ENCODE results near the gene MZT2B.
"Not testable (repeated sequence)": the region's sequence is repeated elsewhere in the genome, so short reads cannot be mapped to it uniquely, and the experiment has no call there.

MZT2B gene

DNA sequence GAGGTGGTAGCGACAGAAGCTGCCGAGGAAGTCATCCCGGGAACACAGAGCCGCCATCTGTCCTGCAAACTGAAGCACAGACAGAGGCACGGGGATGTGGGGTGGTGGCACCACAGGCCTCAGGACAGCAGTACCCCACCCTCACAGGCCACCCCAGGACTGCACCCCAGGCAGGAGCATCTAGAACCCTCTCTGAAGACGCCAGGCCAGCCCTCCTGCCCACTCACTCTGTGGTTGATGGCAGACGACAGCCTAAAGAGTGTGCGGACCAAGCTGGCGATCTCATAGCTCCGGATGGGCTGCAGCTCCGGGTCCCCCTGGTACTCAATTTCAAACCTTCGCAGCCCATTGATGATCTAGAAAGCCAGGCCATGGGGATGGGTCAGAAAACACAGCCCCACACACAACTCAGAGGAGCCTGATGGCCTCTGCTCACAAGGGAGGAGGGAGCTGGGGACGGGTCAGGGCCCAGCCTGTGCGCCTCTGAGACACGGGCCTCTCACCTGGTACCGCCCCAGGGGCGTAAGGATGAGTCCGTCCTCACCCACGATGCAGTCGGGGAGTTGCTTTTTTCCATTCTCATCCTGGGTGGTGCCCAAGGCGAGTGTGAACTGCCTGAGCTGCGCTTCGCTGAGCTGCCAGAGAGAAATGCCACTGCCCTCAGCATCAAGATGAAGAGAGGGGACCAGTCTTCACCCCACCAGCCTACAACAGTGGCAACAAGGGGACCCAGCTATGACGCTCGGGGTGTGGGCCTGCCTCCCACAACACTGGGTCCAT is 29.1 kb upstream of the MZT2B start:
- no peak for DNase-seq

DNA sequence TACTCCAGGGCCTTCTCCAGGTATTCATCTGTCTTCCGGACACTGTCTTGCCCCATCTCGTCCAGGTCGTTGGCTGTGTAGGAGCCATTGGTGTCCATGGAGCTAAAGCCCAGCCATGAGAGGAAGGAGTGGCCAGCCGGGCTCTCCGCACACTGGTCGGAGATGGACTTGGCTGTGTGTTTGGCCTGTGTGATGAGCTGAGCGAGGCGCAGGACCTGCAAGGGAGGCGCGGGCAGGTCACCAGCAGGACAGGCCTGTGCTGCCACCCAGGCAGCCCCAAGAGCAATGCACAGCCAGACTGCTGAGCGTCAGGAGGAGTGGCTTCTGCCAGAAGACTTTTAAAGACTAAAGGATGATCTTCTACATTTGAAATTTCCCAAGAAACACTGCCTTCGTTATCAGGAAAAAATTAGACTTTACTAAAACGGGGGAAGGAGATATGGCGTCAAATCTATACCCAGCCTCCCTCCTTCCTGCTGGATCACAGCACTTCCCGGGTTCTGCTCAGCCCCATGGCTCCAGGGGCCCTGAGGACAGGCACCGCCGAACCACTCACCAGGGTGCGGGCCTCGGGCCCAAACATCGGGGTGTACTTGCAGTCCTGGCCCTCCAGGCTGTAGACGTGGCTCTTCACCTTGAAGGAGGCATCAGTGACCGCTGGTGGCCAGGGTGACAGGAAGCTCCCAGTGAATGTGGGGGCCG is 28.2 kb upstream of the MZT2B start:
- not testable (repeated sequence) for DNase-seq

DNA sequence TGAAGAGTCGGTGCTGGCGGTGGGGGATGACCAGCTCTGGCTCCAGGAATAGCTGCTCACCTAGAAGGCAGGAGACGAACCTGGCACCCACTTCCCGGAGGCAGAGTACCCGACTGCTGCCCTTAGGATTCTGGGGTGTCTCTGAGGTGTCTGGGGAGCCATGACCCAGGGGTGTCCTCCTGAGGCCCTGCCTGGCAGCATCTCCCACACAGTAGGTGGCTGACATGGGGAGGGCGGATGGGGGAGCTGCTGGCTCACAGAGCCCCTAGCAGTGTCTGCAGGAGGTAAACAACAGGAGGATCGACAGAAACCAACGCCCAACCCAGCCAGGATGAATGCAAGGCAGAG is 27.7 kb upstream of the MZT2B start:
- DNase-seq = not testable (repeated sequence)

DNA sequence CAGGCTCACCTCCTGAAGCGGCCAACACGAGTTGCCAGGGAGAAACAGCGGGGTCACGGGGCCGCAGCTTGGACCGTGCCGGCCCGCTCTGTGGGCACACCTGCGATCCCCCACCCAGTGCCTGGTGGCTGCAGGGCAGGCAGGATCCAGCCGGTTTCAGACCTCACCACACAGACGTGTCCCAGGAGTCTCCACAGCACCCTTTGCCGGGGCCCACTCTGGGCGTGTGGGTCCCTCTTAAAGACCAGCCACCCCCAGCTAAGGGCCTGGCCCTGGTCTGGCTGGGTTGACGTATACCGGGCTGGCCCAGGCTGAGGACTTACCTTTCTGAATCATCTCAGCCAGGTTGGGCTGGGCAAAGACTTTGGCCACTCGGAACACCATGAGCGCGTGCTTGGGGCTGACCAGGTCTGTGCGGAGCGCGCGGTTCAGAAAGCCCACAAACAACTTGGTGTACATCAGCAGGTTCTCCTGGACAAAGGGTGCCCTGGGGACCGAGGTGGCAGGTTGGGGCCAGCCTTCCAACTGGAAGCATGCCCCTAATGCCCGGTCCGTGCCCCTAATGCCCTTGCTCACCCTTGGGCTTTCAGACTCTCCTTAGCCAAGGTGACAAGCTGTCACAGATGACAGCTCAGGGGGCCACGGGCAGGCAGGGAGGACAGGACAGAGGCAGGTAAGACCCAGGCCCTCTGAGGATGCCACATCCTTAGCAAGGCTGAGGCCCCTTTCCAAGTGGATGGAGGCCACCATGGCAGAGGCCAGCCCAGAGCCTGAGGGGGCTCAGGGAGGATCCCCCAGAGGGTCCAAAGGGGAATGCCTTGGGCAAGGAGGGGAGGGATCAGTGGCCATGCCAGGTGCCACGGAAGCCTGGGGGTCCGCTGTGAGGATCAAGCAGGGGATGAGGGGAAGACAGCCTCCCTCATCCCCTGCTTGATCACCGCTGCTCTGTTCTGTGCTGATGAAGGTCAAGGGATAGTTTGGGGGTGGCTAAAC is 27.0 kb upstream of the MZT2B start:
- no peak for DNase-seq

DNA sequence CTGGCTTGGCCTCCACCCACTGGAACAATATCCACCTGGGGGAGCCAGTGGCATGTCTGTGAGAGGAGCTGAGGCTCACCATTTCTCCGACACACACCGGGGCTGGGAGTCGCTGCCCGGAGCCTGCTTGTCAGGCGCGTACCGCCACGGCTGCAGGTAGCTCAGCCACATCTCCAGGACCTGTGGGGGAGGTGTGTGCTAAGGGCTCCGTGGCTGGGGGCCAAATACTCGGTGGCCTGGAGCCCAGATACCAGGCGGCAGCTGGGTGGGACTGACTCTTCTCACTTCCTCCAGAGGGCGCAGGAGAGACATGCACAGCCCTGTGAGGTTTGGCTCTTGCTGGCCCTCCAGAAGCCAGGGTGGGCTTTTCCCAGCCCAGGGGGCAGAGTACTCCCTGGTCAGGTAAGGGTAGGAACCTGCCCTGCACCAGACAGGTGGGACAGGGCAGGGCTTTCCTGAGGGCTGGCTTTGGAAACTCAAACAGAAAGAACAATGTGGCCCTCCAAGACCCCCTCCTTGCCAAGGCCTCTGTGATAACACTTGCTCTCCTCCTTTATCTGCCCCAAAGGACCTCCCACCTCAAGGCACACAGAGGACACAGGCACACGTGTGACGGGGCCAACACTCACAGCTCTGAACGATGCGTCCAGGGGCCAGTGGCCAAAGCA is 26.0 kb upstream of the MZT2B start:
- DNase-seq = peak; percentile 17

DNA sequence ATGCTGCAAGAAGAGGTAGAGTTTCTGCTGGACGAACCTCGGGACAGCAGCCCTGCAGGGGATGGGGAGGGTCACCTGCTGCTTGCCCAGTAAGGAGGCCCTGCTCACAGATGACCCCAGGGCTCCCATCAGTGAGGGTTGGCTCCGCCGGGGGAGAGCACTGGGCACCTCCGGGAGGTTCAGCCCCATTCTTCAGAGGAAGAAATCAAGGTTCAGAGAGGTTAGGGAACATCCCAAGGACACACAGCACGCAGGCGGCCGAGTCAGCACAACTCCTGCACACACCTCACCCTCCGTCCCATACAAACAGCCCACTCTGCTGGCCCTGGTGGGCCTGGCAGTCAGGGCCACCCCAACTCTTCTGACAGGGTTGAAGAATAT is 25.4 kb upstream of the MZT2B start:
- DNase-seq = no peak

DNA sequence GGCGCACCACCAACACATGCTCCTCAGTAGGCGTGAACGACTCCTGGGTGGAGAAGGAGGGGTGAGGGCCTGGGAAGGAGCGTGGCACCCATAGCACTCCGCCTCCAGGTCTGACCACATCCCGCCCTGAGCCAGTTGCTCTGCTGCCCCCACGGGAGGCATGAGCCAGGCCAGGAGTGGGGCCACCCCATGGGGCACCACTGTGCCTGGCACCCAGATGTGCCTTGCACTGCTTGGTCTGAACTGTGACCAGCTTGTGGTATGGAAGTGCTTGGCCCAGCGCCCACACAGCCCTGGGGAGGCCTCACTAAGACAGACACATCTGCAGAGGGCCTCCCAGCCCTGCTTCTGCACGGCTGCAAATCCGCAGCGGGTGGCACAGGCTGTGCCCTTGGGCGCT is 24.7 kb upstream of the MZT2B start:
- not testable (repeated sequence) for DNase-seq

DNA sequence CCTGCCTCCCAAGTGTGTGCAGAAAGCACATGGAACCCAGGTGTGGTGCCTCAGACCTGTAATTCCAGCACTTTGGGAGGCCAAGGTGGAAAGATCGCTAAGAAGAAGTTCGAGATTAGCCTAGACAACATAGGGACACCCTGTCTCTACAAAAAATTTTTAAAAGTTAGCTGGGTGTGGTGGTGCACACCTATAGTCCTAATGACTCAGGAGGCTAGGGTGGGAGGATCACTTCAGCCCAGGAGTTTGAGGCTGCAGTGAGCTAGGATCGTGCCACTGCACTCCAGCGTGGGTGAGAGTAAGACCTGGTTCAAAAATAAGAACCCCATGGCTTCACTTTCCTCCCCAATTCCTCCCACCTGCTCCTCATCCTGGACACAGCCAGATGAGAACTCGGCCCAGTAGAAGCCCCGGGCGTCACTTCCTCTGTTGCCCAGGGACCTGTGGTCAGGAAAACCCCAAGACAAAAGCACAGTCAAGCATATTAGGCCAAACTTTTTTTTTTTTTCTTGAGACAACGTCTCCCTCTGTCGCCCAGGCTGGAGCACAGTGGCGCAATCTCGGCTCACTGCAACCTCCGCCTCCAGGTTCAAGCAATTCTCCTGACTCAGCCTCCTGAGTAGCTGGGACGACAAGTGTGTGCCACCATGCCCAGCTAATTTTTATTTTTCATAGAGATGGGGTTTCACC is 24.1 kb upstream of the MZT2B start:
- not testable (repeated sequence) for DNase-seq

DNA sequence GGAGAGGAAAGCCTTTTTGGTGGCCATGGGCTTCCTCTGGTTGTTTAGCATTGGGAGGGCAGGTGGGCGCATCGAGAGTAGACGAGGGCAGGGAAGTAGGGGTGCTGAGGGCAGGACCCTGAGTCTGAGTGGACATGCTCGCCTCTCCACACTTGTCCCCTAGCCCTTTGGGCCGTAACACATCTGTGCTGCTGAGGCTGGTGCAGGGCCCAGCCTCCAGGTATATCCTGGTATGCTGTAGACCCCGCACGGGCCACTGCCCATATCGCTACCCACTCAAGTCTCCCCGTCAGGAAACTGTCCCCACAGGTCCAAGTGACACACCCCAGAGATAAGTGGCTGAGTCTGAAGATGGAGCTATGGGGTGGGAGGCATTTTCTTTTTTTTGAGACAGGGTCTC is 23.4 kb upstream of the MZT2B start:
- DNase-seq = no peak

DNA sequence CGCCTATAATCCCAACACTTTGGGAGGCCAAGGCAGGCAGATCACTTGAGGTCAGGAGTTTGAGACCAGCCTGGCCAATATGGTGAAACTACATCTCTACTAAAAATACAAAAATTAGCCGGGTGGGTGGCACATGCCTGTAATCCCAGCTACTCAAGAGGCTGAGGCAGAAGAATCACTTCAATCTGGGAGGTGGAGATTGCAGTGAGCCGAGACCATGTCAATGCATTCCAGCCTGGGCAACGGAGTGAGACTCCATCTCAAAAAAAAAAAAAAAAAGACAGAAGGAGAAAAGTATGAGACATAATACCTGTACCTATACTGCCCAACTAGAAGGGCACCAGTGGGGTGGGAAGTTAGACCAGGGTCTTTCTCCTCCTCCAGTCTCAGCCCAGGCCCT is 22.7 kb upstream of the MZT2B start:
- DNase-seq = not testable (repeated sequence)

DNA sequence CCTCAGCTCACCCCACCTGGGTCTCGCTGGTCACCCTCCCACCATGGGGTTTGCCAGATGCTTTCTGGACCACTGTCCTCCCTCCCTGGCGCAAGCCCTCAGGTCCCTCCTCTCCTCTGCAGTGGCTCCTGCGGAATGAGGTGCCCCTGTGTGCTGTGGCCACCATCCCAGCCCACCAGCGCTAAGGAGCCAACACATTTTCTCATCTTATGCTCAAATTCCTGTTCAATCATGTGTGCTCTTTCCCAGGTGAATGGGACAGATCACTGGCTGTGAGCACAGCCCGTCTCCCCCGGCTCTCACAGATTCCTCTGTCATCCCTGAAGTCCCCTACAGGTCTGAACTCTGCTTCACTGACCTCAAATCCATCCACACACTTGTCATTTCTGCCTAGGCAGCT is 21.9 kb upstream of the MZT2B start:
- no peak for DNase-seq

DNA sequence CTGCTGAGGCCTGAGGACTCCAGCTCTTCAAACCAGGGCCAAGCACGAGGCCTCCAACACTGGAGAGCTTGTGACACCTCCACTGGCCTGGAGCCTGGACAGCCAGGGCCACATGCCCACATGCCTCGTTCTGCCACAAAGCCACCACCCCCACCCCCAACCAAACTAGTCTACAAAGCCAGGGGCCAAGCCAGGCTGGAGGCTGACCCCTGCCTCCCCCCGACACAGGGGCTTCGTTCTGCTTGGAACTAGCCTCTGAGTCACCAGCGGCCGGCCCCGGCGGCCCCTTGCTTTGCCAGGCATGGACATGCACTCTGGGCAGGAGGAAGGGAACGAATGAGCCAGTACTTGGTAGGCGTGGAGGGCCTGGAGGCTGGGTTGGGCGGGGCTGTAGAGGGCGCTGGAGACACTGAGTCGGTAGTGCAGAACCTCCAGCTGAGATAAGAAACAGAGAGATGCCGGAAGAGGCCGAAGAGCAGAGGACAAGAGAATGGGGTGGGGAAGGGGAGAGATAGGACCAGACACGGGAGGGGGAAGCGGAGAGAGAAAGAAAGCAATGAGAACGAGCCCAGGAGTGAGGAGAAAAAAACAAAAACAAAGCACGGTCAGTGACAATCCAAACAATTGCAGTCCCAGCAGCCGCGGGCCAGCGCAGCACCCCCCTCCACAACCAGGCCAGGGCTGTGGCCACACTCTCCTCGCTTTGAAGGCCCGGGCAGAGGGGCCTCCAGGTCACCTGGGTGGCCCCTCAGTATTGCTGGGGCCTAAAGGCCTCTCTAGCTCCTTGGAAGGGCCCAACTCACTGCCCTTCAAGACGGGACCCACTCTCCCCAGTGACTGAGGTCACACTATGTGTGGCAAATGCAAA is 21.0 kb upstream of the MZT2B start:
- not testable (repeated sequence) for DNase-seq

DNA sequence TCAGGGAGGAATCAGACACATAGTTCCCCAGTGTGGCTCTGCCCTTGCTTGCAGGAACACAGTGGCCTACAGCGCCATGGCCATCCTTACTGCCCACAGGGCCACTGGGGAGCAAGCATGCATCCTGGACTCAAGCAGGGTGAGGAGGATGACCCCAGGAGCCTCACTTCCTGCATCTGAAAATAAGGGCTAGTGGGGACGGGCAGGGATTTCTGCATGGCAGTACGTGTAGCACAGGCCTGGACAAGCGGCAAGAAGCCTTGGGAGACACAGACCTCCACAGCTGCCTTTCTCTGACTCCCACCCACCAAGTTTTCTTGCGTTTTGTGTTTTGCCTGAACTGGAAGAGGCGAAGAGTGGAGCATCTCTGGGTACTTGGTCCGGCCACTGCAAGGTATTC is 19.6 kb upstream of the MZT2B start:
- not testable (repeated sequence) for DNase-seq

DNA sequence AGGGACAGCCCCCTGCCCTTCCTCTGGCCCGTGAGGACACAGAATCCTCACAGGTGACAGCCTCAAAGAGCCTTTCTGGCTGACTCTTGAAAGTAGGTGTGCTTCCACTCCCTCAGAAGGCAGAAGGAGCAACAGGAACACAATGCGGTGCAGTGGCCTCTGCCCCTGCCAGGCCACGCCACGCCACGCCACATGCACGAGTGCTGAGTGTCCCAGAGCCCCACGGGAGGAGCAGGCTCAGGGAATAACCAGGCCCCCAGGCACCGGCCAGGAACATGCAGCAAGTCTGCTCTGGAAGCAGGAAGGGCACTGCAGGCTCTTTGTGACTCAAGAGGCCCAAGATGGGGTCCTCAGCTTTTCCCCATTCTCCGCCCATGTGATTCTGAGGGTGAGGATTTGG is 19.1 kb upstream of the MZT2B start:
- DNase-seq = no peak

DNA sequence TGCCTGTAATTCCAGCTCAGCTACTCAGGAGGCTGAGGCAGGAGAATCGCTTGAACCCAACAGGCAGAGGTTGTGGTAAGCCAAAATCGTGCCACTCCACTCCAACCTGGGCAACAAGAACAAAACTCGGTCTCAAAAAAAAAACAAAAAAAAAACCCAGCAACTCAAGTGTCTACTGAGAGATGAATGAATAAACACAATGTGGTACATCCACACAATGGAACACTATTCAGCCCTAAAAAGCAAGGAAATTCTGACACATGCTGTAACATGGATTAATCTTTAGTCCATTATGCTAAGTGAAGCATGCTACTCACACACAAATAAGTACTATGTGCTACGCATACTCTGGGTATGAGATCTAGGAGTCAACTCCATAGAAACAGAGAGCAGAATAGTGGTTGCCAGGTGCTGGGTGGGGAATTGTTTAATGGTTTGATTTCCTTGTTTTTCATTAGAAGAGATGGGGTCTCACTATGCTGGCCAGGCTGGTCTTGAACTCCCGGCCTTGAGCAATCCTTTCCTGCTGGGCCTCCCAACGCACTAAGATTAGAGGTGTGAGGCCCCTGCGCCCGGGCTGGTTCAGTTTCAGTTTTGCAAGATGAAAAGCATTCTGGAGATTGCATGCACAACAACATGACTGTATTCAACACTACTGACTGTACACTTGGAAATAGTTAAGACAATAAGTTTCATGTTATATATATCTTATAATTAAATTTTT is 16.6 kb upstream of the MZT2B start:
- DNase-seq = no peak

DNA sequence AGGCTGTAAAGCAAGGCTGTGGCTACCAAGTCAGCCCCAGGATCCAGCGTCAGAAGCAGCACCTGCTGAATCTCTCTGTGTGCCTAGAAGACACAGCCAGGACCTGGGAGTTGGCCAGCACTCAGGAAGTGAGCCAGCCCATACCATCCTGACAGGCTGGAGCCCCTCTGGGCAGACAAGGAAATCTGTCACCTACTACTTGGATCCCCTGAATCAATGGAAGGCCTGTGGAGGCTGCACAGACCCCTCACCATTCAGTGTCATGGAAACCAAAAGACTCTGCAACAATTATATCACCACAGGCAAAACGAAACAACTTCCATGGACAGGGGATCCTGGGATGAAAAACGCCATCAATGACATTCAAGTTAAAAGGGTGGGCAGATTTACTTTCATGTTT is 15.5 kb upstream of the MZT2B start:
- DNase-seq = not testable (repeated sequence)

DNA sequence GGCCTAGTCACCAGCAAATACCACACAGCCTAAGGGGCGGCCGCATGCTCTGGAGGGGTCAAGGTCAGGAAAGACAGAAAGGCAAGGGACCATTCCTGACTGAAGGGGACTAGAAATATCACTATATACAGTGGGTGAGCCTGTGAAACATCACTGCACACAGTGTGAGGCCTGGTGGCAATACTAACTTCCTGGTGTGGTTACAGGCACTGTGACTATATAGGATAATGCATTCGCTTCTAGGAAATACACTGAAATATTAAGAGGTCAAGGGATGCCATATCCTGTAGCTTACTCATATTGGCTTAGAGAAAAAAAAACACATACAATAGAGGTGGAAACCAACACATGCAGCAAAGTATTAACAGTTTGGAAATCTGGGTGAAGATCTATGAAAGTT is 12.9 kb upstream of the MZT2B start:
- DNase-seq = not testable (repeated sequence)

DNA sequence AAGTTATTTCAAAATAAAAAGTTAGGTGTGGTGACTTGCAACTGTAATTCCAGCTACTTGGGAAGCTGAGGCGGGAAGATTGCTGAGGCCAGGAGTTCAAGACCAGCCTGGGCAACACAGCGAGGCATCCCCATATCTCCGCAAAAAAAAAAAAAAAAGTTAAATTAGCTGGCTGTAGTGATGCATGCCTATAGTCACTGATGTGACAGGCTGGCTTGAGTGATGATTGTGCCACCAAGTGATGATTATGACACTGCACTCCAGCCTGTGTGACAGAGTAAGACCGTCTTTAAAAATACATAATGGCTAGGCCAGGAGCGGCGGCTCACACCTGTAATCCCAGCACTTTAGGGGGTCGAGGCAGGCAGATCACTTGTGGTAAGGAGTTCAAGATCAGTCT is 12.2 kb upstream of the MZT2B start:
- no peak for DNase-seq

DNA sequence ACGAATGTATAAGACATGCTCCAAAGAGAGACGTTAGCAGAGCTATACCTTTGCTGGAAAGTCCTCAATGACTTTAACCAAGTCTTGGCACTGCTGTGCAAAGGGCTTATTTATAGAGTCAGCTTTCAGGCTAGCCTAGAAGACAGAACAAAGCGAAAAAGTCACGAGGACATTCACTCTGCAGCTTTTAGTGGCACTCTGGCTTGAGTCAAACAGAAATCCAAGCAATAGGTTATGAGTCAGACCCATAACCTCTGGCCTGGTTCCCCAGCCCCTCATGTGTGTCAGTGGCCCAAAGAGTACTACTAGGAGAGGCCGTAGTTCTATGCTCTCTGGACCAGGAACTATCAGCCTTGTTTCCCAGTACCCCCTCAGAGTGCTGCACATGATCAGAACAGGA is 7.2 kb upstream of the MZT2B start:
- not testable (repeated sequence) for DNase-seq

All from CD4-positive, alpha-beta T cell treated with Interleukin-6 for 4 hours (primary cell).